WTC11 (cell line): ENCODE measurements around the gene BCAS3. TPM values are rescaled to one million over a fixed set of nuclear protein-coding genes. Genes with fewer than 3 reads are reported as not detected.

Source experiments
- ATAC-seq: fragments of 200-7000 bp; cut with Tn5 transposase; 2 replicates; pipeline ENCODE4 v1.10.0; 2021; ENCODE audit warnings: mild to moderate bottlenecking, moderate library complexity
- CTCF ChIA-PET: fragments of 300-600 bp; sonication (Branson Sonifier 250); formaldehyde crosslinking; loops from one replicate; lab custom pipeline; 2021; ENCODE audit warnings: antibody characterized with exemption; lab: Charles Lee
- POLR2A ChIA-PET: fragments of 350-600 bp; sonication (Branson Sonifier 250); formaldehyde crosslinking; loops from one replicate; lab custom pipeline; 2021; ENCODE audit warnings: antibody characterized with exemption; lab: Charles Lee
- DNase-seq: peaks from one replicate; pipeline ENCODE4 v3.0.0; 2021; ENCODE audit warnings: low spot score
- H3K27ac Mint-ChIP-seq: 2 replicates; pipeline ENCODE4 v1.8.0; 2021; ENCODE audit warnings: mixed read lengths
- H3K27me3 Mint-ChIP-seq: 2 replicates; pipeline ENCODE4 v1.8.0; 2021; ENCODE audit warnings: low read depth, mild to moderate bottlenecking, moderate library complexity, mixed read lengths
- H3K36me3 Mint-ChIP-seq: 2 replicates; pipeline ENCODE4 v1.8.0; 2021; ENCODE audit warnings: mixed read lengths
- H3K4me1 Mint-ChIP-seq: 2 replicates; pipeline ENCODE4 v1.8.0; 2022; ENCODE audit warnings: mixed read lengths
- H3K4me3 Mint-ChIP-seq: 2 replicates; pipeline ENCODE4 v1.8.0; 2021; ENCODE audit warnings: mild to moderate bottlenecking, moderate library complexity, mixed read lengths
- H3K9me3 Mint-ChIP-seq: 2 replicates; pipeline ENCODE4 v1.8.0; 2021; ENCODE audit warnings: mixed read lengths
- ATF1 ChIP-seq: sonication (generic); formaldehyde crosslinking; IDR thresholded peaks from 2 replicates; pipeline ENCODE4 v1.8.1; 2023; ENCODE audit warnings: mild to moderate bottlenecking, moderate library complexity, missing genetic modification reagents
- ATF6 ChIP-seq: sonication (generic); formaldehyde crosslinking; IDR thresholded peaks from 2 replicates; pipeline ENCODE4 v1.8.1; 2023; ENCODE audit warnings: mild to moderate bottlenecking, missing genetic modification reagents
- CREM ChIP-seq: sonication (generic); formaldehyde crosslinking; IDR thresholded peaks from 2 replicates; pipeline ENCODE4 v1.8.1; 2022; ENCODE audit warnings: mild to moderate bottlenecking, missing genetic modification reagents, moderate library complexity
- FOXP4 ChIP-seq: sonication (generic); formaldehyde crosslinking; IDR thresholded peaks from 2 replicates; pipeline ENCODE4 v1.8.0; 2022; ENCODE audit warnings: mild to moderate bottlenecking, missing genetic modification reagents
- GABPB1 ChIP-seq: sonication (generic); formaldehyde crosslinking; IDR thresholded peaks from 2 replicates; pipeline ENCODE4 v1.8.1; 2023; ENCODE audit warnings: mild to moderate bottlenecking, missing genetic modification reagents
- IRF2 ChIP-seq: sonication (generic); formaldehyde crosslinking; IDR thresholded peaks from 2 replicates; pipeline ENCODE4 v1.8.0; 2022; ENCODE audit warnings: low read depth, missing genetic modification reagents, borderline replicate concordance
- NR2C2 ChIP-seq: sonication (generic); formaldehyde crosslinking; IDR thresholded peaks from 2 replicates; pipeline ENCODE4 v1.8.0; 2022; ENCODE audit warnings: mild to moderate bottlenecking, missing genetic modification reagents
- OVOL2 ChIP-seq: fragments of 250-450 bp; sonication (Bioruptor Pico); IDR thresholded peaks from 2 replicates; pipeline ENCODE4 v1.9.0; 2021; ENCODE audit warnings: mild to moderate bottlenecking, borderline replicate concordance
- RORB ChIP-seq: fragments of 250-450 bp; sonication (Bioruptor Pico); IDR thresholded peaks from 2 replicates; pipeline ENCODE4 v1.9.0; 2021; ENCODE audit warnings: mild to moderate bottlenecking
- SOX15 ChIP-seq: fragments of 250-450 bp; sonication (Bioruptor Pico); IDR thresholded peaks from 2 replicates; pipeline ENCODE4 v1.9.0; 2021; ENCODE audit warnings: mild to moderate bottlenecking
- ZBTB43 ChIP-seq: sonication (generic); formaldehyde crosslinking; IDR thresholded peaks from 2 replicates; pipeline ENCODE4 v1.8.1; 2023; ENCODE audit warnings: mild to moderate bottlenecking, missing genetic modification reagents
- ZNF219 ChIP-seq: sonication (generic); formaldehyde crosslinking; IDR thresholded peaks from 2 replicates; pipeline ENCODE4 v1.8.0; 2023; ENCODE audit warnings: missing genetic modification reagents, mild to moderate bottlenecking, borderline replicate concordance
- ZNF416 ChIP-seq: fragments of 250-450 bp; sonication (Bioruptor Pico); IDR thresholded peaks from 2 replicates; pipeline ENCODE4 v1.9.0; 2021; ENCODE audit warnings: mild to moderate bottlenecking, inconsistent platforms
- total RNA-seq: library from RNA; stranded (reverse); gene quantifications from 3 replicates; pipeline ENCODE4 v1.2.3, GENCODE V29; 2021
- TF ChIP-seq, protein P1 (sequence below): sonication (generic); formaldehyde crosslinking; IDR thresholded peaks from 2 replicates; pipeline ENCODE4 v1.8.0; 2023; ENCODE audit warnings: mild to moderate bottlenecking, missing genetic modification reagents
- TF ChIP-seq, protein P2 (sequence below): fragments of 250-450 bp; sonication (Bioruptor Pico); IDR thresholded peaks from 2 replicates; pipeline ENCODE4 v1.9.0; 2021; ENCODE audit warnings: mild to moderate bottlenecking

BCAS3 gene
- total RNA-seq, 1 experiment from 2014 or later = 15.5 TPM

DNA sequence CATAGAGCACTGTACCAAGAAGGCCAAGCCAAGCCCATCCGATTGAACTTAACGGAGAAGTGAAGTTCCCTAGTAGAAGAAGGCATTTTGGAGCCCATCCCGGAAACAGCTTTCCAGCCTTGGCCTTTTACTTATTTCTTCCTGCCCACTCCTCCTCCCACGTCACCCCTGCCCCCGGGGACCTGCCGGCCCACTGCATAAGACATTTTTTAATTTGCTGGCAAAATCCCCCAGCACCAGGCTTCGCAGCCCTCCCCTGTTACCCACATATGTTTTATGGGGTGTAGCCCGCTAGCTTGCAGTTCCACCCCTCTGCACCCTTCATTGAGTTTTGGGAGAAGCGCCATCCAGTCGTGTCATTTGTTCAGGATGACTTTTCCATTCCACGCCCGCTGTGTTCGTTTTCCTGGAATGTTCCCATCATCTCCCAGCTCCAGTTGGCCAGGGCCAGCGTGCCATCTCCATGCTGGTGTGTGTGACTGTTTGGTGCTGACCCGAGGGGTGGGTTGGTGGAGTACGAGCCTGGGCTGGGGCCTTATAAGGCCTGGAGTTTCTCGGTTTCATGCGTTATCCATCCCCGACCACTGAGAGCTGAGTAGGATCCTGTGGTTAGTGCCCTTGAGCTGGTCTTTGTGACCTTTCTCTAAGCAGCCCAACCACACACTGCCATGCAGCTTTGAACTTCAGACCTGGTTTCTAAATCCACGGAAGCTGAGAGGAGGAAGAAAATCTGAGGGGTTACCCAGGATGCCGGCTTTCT lies 702.0 kb downstream of the BCAS3 start:
- Mint-ChIP-seq H3K9me3 (no peaks in the 10 kb centered on the region), H3K4me3 (no peak overlapping the region), H3K27ac (peak overlapping the region; percentile 25; the same call in 1 of the 2 replicates), H3K4me1 (peaks cover 3% of the 10 kb centered on the region; the same call in 1 of the 2 replicates), H3K27me3 (no peaks in the 10 kb centered on the region), H3K36me3 (no peaks in the 10 kb centered on the region)
- TF ChIP-seq NR2C2 (CRISPR knock-in tag) (no peak), ZBTB43 (no peak), SOX15 (no peak), GABPB1 (CRISPR knock-in tag) (no peak), ATF1 (CRISPR knock-in tag) (no peak), ATF6 (CRISPR knock-in tag) (no peak), ZNF219 (CRISPR knock-in tag) (no peak), IRF2 (CRISPR knock-in tag) (no peak)
- TF ChIP-seq, protein P1, sequence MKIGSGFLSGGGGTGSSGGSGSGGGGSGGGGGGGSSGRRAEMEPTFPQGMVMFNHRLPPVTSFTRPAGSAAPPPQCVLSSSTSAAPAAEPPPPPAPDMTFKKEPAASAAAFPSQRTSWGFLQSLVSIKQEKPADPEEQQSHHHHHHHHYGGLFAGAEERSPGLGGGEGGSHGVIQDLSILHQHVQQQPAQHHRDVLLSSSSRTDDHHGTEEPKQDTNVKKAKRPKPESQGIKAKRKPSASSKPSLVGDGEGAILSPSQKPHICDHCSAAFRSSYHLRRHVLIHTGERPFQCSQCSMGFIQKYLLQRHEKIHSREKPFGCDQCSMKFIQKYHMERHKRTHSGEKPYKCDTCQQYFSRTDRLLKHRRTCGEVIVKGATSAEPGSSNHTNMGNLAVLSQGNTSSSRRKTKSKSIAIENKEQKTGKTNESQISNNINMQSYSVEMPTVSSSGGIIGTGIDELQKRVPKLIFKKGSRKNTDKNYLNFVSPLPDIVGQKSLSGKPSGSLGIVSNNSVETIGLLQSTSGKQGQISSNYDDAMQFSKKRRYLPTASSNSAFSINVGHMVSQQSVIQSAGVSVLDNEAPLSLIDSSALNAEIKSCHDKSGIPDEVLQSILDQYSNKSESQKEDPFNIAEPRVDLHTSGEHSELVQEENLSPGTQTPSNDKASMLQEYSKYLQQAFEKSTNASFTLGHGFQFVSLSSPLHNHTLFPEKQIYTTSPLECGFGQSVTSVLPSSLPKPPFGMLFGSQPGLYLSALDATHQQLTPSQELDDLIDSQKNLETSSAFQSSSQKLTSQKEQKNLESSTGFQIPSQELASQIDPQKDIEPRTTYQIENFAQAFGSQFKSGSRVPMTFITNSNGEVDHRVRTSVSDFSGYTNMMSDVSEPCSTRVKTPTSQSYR (CRISPR knock-in tag) = no peak
- DNase-seq (no peak), ATAC-seq (no peak)
- ChIA-PET CTCF (interaction anchor here (1.0 kb wide), 1 partner anchor 20 kb away, joined by 4 read pairs; no protein-coding TSS in a partner anchor), POLR2A (no interaction called here)

DNA sequence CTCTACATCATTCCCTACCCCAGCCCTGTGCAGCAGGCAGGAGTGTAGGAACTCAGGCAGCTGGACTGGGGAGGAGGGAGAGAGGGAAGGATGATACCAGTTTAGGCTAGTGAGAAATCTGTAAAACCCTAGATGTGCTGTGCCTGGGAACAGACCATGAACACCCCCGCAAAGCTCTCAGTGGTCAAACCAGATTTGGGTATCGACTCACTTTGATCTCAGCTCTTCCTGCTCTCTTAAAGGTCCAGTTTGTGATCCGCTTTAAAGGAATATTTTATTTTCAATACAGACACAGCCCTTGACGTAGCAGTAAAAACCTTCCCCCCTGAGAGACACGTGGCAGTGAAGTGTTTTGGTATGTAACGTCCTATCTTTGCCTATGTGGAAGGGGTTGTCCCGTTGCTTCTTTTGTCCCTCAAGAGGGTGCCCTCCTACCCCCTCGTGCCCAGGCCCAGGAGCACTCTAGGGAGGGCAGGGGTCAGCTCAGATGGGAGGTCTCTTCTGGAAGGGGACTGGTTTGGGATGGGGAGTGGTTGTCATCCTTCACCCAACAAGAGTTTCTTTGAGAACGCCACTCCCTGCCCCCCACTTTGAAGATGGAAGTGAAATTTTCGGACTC lies 702.7 kb downstream of the BCAS3 start:
- POLR2A ChIA-PET = no interaction called here
- Mint-ChIP-seq H3K36me3 (no peaks in the 10 kb centered on the region), H3K27me3 (no peaks in the 10 kb centered on the region), H3K4me1 (peaks cover 7% of the 10 kb centered on the region; the same call in 1 of the 2 replicates)
- DNase-seq (no peak), ATAC-seq (no peak)
- CTCF ChIA-PET = interaction anchor here (1.0 kb wide), 1 partner anchor 21 kb away, joined by 4 read pairs; no protein-coding TSS in a partner anchor
- TF ChIP-seq FOXP4 (CRISPR knock-in tag) (no peak), CREM (CRISPR knock-in tag) (no peak), ZNF416 (CRISPR knock-in tag) (no peak), OVOL2 (no peak), RORB (CRISPR knock-in tag) (no peak)
- TF ChIP-seq, protein P2, sequence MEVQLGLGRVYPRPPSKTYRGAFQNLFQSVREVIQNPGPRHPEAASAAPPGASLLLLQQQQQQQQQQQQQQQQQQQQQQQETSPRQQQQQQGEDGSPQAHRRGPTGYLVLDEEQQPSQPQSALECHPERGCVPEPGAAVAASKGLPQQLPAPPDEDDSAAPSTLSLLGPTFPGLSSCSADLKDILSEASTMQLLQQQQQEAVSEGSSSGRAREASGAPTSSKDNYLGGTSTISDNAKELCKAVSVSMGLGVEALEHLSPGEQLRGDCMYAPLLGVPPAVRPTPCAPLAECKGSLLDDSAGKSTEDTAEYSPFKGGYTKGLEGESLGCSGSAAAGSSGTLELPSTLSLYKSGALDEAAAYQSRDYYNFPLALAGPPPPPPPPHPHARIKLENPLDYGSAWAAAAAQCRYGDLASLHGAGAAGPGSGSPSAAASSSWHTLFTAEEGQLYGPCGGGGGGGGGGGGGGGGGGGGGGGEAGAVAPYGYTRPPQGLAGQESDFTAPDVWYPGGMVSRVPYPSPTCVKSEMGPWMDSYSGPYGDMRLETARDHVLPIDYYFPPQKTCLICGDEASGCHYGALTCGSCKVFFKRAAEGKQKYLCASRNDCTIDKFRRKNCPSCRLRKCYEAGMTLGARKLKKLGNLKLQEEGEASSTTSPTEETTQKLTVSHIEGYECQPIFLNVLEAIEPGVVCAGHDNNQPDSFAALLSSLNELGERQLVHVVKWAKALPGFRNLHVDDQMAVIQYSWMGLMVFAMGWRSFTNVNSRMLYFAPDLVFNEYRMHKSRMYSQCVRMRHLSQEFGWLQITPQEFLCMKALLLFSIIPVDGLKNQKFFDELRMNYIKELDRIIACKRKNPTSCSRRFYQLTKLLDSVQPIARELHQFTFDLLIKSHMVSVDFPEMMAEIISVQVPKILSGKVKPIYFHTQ (CRISPR knock-in tag) = no peak
- TF ChIP-seq, all 79 proteins: peak for 0
- no peak overlapping the region for H3K27ac Mint-ChIP-seq
- H3K4me3 Mint-ChIP-seq = no peak overlapping the region
- H3K9me3 Mint-ChIP-seq = no peaks in the 10 kb centered on the region
